Measurements from ENCODE around the gene SLC35E3. TPM values are rescaled to one million over a fixed set of nuclear protein-coding genes. Genes with fewer than 3 reads are reported as not detected.

SLC35E3 gene
- total RNA-seq, 4 donors from 2014 or later: 1.7 to 4.9 (median 3.1) TPM

GRCh38 chr12:68743356-68743755 is 2.6 kb upstream of the SLC35E3 start:
- 67% methylated on average over 2 of the region's 2 CpGs for WGBS
- Histone ChIP-seq H3K9me3 (no peaks in the 10 kb centered on the region), H3K27me3 (no peaks in the 10 kb centered on the region), H3K36me3 (peaks cover 6 to 42% (median 15%) of the 10 kb centered on the region in 4 donors), H3K4me3 (no peak overlapping the region), H3K4me1 (peaks cover 9 to 24% (median 19%) of the 10 kb centered on the region in 4 donors), H3K27ac (replicated peaks in 1 of 4) (no peak overlapping the region)
- intact Hi-C loops (cut with DNase I): no loop called here
- no peak for TF ChIP-seq EP300 (IDR thresholded peaks at IDR 0.05)
- no peak for DNase-seq (ENCODE audit: extremely low spot score)

DNA sequence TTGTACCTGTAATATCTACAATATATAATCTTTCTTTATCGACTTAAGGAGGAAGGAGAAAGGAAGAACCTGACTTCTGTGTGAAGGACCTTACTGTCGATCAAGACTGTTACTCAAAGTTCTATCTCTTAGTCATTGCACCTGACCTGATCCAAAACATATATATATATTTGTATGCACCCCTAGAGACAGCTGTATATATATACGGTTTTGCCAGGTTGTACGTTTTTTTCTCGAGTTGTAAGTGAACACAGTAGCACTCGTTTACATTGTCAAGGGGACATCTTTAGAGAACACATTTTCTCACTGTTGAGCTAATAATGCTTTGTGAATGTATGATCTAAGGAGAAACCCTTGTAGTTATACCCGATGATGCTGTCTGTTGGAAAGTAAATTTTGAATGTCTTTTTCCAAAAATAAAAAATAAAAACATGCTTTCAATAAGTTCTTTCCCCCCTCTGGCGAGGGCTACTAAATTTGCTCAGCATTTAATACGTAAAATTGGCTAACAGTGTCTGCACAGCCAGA is 536 bp upstream of the SLC35E3 start:
- Histone ChIP-seq H3K36me3 (peaks cover 0 to 24% (median 4%) of the 10 kb centered on the region in 4 donors), H3K9me3 (no peaks in the 10 kb centered on the region), H3K27me3 (no peaks in the 10 kb centered on the region), H3K4me1 (peaks cover 9 to 38% (median 21%) of the 10 kb centered on the region in 4 donors), H3K4me3 (peak overlapping the region; percentile 69 to 80 (median 74)), H3K27ac (replicated peaks in 1 of 4) (peak overlapping the region; percentile 78 to 81 (median 80))
- WGBS: 41% methylated on average over 9 of the region's 9 CpGs
- TF ChIP-seq POLR2A (IDR thresholded peaks at IDR 0.05; ENCODE audit: low read depth): no peak
- no peak for TF ChIP-seq POLR2AphosphoS5 (IDR thresholded peaks at IDR 0.05)
- no peak for TF ChIP-seq CTCF (IDR thresholded peaks at IDR 0.05)
- TF ChIP-seq EP300 (IDR thresholded peaks at IDR 0.05): no peak
- intact Hi-C loops (cut with DNase I): loop anchor here (5.0 kb wide), 1 partner anchor 62 kb away; the partner anchor contains the start of gene MDM2
- no peak for DNase-seq (ENCODE audit: extremely low spot score)

DNA sequence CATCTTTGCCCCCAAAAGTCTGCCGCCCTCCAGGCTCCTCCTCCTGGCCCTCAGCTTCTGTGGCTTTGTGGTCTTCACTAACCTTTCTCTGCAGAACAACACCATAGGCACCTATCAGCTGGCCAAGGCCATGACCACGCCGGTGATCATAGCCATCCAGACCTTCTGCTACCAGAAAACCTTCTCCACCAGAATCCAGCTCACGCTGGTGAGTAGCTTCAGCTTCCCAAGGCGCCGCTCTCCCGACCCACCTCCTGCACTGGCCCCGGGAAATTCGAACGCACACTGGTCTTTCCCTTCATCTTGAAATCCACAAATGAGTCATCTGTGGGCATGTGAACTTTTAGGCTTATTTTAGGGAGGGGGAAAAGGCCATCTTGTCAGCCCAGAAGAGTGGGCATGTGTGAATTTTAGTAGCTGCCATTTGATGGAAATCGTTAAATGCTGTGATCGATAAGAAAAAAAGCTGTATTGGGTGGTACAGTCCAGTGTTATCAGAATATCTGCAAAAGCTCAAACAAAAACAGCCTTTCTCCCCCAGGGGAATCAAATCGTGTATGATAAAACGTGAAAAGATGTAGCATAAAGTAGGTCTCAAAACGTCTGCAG is 700 bp downstream of the SLC35E3 start:
- peak overlapping the region; percentile 78 to 81 (median 80) for H3K27ac ChIP-seq (replicated peaks in 1 of 4)
- H3K4me1 ChIP-seq: peaks cover 9 to 38% (median 21%) of the 10 kb centered on the region in 4 donors
- intact Hi-C loops (cut with DNase I): loop anchor here (5.0 kb wide), 1 partner anchor 61 kb away; the partner anchor contains the start of gene MDM2
- no peak for TF ChIP-seq CTCF (IDR thresholded peaks at IDR 0.05)
- no peak for TF ChIP-seq POLR2A (IDR thresholded peaks at IDR 0.05; ENCODE audit: low read depth)
- no peak for TF ChIP-seq EP300 (IDR thresholded peaks at IDR 0.05)
- TF ChIP-seq POLR2AphosphoS5 (IDR thresholded peaks at IDR 0.05): no peak
- no peaks in the 10 kb centered on the region for H3K27me3 ChIP-seq
- H3K36me3 ChIP-seq: peaks cover 0 to 17% (median 2%) of the 10 kb centered on the region in 4 donors
- peak overlapping the region; percentile 69 to 80 (median 74) for H3K4me3 ChIP-seq
- peak; percentile 92 for DNase-seq (ENCODE audit: extremely low spot score)
- no peaks in the 10 kb centered on the region for H3K9me3 ChIP-seq
- 3% methylated on average over 14 of the region's 15 CpGs for WGBS

GRCh38 chr12:68749443-68749842 is 3.5 kb downstream of the SLC35E3 start:
- TF ChIP-seq POLR2AphosphoS5 (IDR thresholded peaks at IDR 0.05) (no peak), POLR2A (IDR thresholded peaks at IDR 0.05; ENCODE audit: low read depth) (no peak), CTCF (IDR thresholded peaks at IDR 0.05) (no peak), EP300 (IDR thresholded peaks at IDR 0.05) (no peak)
- 91% methylated on average over 3 of the region's 3 CpGs for WGBS
- H3K9me3 ChIP-seq: no peaks in the 10 kb centered on the region

GRCh38 chr12:68749861-68750260 is 3.9 kb downstream of the SLC35E3 start:
- Histone ChIP-seq H3K36me3 (peaks cover 2 to 37% (median 26%) of the 10 kb centered on the region in 4 donors), H3K4me3 (no peak overlapping the region), H3K27ac (replicated peaks in 1 of 4) (no peak overlapping the region), H3K4me1 (peaks cover 9 to 38% (median 21%) of the 10 kb centered on the region in 4 donors), H3K9me3 (no peaks in the 10 kb centered on the region), H3K27me3 (no peaks in the 10 kb centered on the region)
- DNase-seq (ENCODE audit: extremely low spot score): no peak
- intact Hi-C loops (cut with DNase I): loop anchor here (5.0 kb wide), 1 partner anchor 57 kb away; the partner anchor contains the start of gene MDM2
- TF ChIP-seq POLR2A (IDR thresholded peaks at IDR 0.05; ENCODE audit: low read depth): no peak
- TF ChIP-seq CTCF (IDR thresholded peaks at IDR 0.05): no peak
- no peak for TF ChIP-seq POLR2AphosphoS5 (IDR thresholded peaks at IDR 0.05)
- no peak for TF ChIP-seq EP300 (IDR thresholded peaks at IDR 0.05)
- WGBS: 90% methylated on average over 4 of the region's 4 CpGs

More at GRCh38 chr12:68749443-68749842, 3.5 kb downstream of the SLC35E3 start:
- Histone ChIP-seq H3K27ac (replicated peaks in 1 of 4) (no peak overlapping the region), H3K27me3 (no peaks in the 10 kb centered on the region), H3K4me1 (peaks cover 9 to 38% (median 21%) of the 10 kb centered on the region in 4 donors), H3K4me3 (no peak overlapping the region), H3K36me3 (peaks cover 0 to 33% (median 22%) of the 10 kb centered on the region in 4 donors)
- intact Hi-C loops (cut with DNase I): loop anchor here (5.0 kb wide), 1 partner anchor 58 kb away; the partner anchor contains the start of gene MDM2
- DNase-seq (ENCODE audit: extremely low spot score): no peak

Data from esophagus muscularis mucosa (tissue), 4 donors.